ENCODE measurements around the gene ZNF407.

DNA sequence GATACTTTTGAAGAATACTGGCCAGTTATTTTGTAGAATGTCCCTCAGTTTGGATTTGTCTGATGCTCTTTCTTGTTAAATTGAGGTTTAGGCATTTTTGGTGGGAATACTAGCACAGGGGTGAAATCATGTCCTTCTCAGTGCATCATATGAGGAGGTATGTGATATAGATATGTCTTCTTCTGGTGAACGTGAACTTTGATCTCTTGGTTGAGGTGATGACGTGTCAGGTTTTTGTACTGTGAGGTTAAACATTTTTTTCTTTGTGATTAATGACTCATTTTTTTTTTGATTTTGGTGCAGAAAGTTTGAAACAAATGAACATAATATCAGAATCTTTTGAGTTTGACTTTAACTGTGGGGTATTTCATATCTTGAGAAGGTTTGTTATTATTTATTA is 11.0 kb downstream of the ZNF407 start:
- TF ChIP-seq, protein P1, sequence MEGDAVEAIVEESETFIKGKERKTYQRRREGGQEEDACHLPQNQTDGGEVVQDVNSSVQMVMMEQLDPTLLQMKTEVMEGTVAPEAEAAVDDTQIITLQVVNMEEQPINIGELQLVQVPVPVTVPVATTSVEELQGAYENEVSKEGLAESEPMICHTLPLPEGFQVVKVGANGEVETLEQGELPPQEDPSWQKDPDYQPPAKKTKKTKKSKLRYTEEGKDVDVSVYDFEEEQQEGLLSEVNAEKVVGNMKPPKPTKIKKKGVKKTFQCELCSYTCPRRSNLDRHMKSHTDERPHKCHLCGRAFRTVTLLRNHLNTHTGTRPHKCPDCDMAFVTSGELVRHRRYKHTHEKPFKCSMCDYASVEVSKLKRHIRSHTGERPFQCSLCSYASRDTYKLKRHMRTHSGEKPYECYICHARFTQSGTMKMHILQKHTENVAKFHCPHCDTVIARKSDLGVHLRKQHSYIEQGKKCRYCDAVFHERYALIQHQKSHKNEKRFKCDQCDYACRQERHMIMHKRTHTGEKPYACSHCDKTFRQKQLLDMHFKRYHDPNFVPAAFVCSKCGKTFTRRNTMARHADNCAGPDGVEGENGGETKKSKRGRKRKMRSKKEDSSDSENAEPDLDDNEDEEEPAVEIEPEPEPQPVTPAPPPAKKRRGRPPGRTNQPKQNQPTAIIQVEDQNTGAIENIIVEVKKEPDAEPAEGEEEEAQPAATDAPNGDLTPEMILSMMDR (IDR thresholded peaks at IDR 0.05; ENCODE audit: insufficient read depth, low read length, poor library complexity, severe bottlenecking): no peak
- TF ChIP-seq EZH2phosphoT487 (conservative IDR thresholded peaks at IDR 0.05; ENCODE audit: low read length): no peak
